Uterus (tissue), 2 donors: ENCODE measurements around the gene SPOCK1.
"Not testable (repeated sequence)": the region's sequence is repeated elsewhere in the genome, so short reads cannot be mapped to it uniquely, and the experiment has no call there.

Experiments
- POLR2A ChIP-seq, 2 donors: fragments of 450-650 bp; IDR thresholded peaks; one replicate each; pipeline ENCODE4 v1.6.1; 2016; ENCODE audit warnings: antibody characterized with exemption in 2 of 2, mild to moderate bottlenecking in 1 of 2, moderate library complexity in 1 of 2
- TF ChIP-seq, protein P1 (sequence below), 4 experiments: fragments of 200-600 bp in 2 of 4; fragments of 450-650 bp in 2 of 4; sonication (generic) in 2 of 4; IDR thresholded peaks; one replicate each; pipeline ENCODE4 v1.5.1; 2016 to 2019; ENCODE audit warnings: antibody characterized with exemption in 4 of 4, mild to moderate bottlenecking in 2 of 4, moderate library complexity in 1 of 4

DNA sequence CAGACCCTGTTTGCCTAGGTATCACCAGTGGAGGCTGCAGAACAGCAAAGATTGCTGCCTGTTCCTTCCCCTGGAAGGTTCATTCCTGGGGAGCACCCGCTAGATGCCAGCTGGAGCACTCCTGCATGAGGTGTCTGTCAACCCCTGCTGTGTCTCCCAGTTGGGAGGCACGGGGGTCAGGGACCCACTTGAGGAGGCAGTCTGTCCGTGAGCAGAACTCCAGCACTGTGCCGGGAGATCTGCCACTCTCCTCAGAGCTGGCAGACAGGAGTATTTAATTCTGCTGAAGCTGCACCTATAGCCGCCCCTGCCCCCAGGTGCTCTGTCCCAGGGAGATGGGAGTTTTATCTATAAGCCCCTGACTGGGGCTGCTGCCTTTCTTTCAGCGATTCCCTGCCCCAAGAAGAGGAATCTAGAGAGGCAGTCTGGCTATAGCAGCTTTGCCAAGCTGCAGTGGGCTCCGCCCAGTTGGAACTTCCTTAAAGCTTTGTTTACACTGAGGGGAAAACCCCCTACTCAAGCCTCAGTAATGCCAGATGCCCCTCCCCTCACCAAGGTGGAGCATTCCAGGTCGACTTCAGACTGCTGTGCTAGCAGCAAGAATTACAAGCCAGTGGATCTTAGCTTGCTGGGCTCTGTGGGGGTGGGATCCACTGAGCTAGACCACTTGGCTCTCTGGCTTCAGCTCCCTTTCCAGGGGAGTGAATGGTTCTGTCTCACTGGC, 545.6 kb downstream of the SPOCK1 start:
- TF ChIP-seq, protein P1, sequence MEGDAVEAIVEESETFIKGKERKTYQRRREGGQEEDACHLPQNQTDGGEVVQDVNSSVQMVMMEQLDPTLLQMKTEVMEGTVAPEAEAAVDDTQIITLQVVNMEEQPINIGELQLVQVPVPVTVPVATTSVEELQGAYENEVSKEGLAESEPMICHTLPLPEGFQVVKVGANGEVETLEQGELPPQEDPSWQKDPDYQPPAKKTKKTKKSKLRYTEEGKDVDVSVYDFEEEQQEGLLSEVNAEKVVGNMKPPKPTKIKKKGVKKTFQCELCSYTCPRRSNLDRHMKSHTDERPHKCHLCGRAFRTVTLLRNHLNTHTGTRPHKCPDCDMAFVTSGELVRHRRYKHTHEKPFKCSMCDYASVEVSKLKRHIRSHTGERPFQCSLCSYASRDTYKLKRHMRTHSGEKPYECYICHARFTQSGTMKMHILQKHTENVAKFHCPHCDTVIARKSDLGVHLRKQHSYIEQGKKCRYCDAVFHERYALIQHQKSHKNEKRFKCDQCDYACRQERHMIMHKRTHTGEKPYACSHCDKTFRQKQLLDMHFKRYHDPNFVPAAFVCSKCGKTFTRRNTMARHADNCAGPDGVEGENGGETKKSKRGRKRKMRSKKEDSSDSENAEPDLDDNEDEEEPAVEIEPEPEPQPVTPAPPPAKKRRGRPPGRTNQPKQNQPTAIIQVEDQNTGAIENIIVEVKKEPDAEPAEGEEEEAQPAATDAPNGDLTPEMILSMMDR (IDR thresholded peaks at IDR 0.05), result not testable (repeated sequence)
- TF ChIP-seq POLR2A (IDR thresholded peaks at IDR 0.05), result not testable (repeated sequence)
